Lower leg skin (tissue), 3 donors: ENCODE measurements around the gene HMCES.

Experiments used
- CTCF ChIP-seq, 3 donors: fragments of 450-650 bp; IDR thresholded peaks; one replicate each; pipeline ENCODE4 v1.5.1; 2016; ENCODE audit warnings: antibody characterized with exemption in 3 of 3, mild to moderate bottlenecking in 3 of 3, moderate library complexity in 2 of 3
- POLR2A ChIP-seq, 2 donors: fragments of 450-650 bp; IDR thresholded peaks; one replicate each; pipeline ENCODE4 v1.6.1; 2016 to 2017; ENCODE audit warnings: antibody characterized with exemption in 2 of 2, mild to moderate bottlenecking in 1 of 2, moderate library complexity in 1 of 2

- TF ChIP-seq CTCF (IDR thresholded peaks at IDR 0.05), result no peak
- TF ChIP-seq POLR2A (IDR thresholded peaks at IDR 0.05), result no peak
These were observed 51.2 kb downstream of the HMCES start for GRCh38 chr3:129329858-129330257.
